HepG2 (cell line): ENCODE results near the gene SPAG5. TPM values are rescaled to one million over a fixed set of nuclear protein-coding genes. Genes with fewer than 3 reads are reported as not detected.

Experiments used
- ARID5B ChIP-seq: IDR thresholded peaks from 2 replicates; pipeline ENCODE4 v1.4.0; 2020; ENCODE audit warnings: mild to moderate bottlenecking, missing genetic modification reagents
- ARNT ChIP-seq: fragments of 450-650 bp; IDR thresholded peaks from 2 replicates; pipeline ENCODE4 v1.6.1; 2017
- CREB1 ChIP-seq, 2 experiments: fragments of 450-650 bp in 1 of 2; IDR thresholded peaks; 2 replicates each; pipeline ENCODE4 v1.6.1; 2016 to 2017; ENCODE audit warnings: control low read depth in 1 of 2, mild to moderate bottlenecking in 1 of 2, missing compliant biosample characterization in 1 of 2, missing genetic modification characterization in 1 of 2
- FOXC1 ChIP-seq: sonication (generic); formaldehyde crosslinking; IDR thresholded peaks from 2 replicates; pipeline ENCODE4 v1.8.0; 2022; ENCODE audit warnings: mild to moderate bottlenecking, missing genetic modification reagents, borderline replicate concordance
- HHEX ChIP-seq: IDR thresholded peaks from 2 replicates; pipeline ENCODE4 v1.6.1; 2016; ENCODE audit warnings: control low read depth
- HIC2 ChIP-seq: sonication (generic); formaldehyde crosslinking; IDR thresholded peaks from 2 replicates; pipeline ENCODE4 v1.9.0; 2022; ENCODE audit warnings: low read depth, missing genetic modification reagents
- HOXA9 ChIP-seq: sonication (generic); formaldehyde crosslinking; IDR thresholded peaks from 2 replicates; pipeline ENCODE4 v1.8.1; 2022; ENCODE audit warnings: missing genetic modification reagents, mild to moderate bottlenecking, moderate library complexity, borderline replicate concordance
- IKZF5 ChIP-seq: IDR thresholded peaks from 2 replicates; pipeline ENCODE4 v1.6.1; 2018; ENCODE audit warnings: missing genetic modification reagents, mild to moderate bottlenecking, missing compliant biosample characterization
- JUND ChIP-seq: sonication (generic); formaldehyde crosslinking; IDR thresholded peaks from 2 replicates; pipeline ENCODE4 v1.8.0; 2022; ENCODE audit warnings: mild to moderate bottlenecking, missing genetic modification reagents
- KLF13 ChIP-seq: sonication (generic); formaldehyde crosslinking; IDR thresholded peaks from 2 replicates; pipeline ENCODE4 v1.4.0; 2020; ENCODE audit warnings: mild to moderate bottlenecking, missing genetic modification reagents
- NAIF1 ChIP-seq: sonication (generic); formaldehyde crosslinking; IDR thresholded peaks from 2 replicates; pipeline ENCODE4 v1.5.0; 2020; ENCODE audit warnings: mild to moderate bottlenecking, missing genetic modification reagents, borderline replicate concordance
- NFYC ChIP-seq: IDR thresholded peaks from 2 replicates; pipeline ENCODE4 v1.6.1; 2016; ENCODE audit warnings: missing genetic modification reagents, missing compliant biosample characterization
- REPIN1 ChIP-seq: sonication (generic); formaldehyde crosslinking; IDR thresholded peaks from 2 replicates; pipeline ENCODE4 v1.8.0; 2022; ENCODE audit warnings: missing genetic modification reagents, low read depth, mild to moderate bottlenecking, borderline replicate concordance
- TBX2 ChIP-seq: sonication (generic); formaldehyde crosslinking; IDR thresholded peaks from 2 replicates; pipeline ENCODE4 v1.5.0; 2020; ENCODE audit warnings: missing genetic modification reagents, mild to moderate bottlenecking, borderline replicate concordance
- THYN1 ChIP-seq: sonication (generic); formaldehyde crosslinking; IDR thresholded peaks from 2 replicates; pipeline ENCODE4 v1.8.1; 2023; ENCODE audit warnings: low read depth, mild to moderate bottlenecking, moderate library complexity, missing genetic modification reagents, borderline replicate concordance
- TOE1 ChIP-seq: sonication (generic); formaldehyde crosslinking; IDR thresholded peaks from 2 replicates; pipeline ENCODE4 v1.4.0; 2020; ENCODE audit warnings: mild to moderate bottlenecking, missing genetic modification reagents
- XRCC5 ChIP-seq: fragments of 200-400 bp; formaldehyde crosslinking; optimal IDR thresholded peaks from 2 replicates; pipeline ENCODE3; 2017; ENCODE audit warnings: mild to moderate bottlenecking, low read length
- ZBTB7B ChIP-seq: sonication (generic); formaldehyde crosslinking; IDR thresholded peaks from 2 replicates; pipeline ENCODE4 v1.4.0; 2020; ENCODE audit warnings: missing genetic modification reagents
- ZFY ChIP-seq: sonication (generic); formaldehyde crosslinking; IDR thresholded peaks from 2 replicates; pipeline ENCODE4 v1.4.0; 2020; ENCODE audit warnings: missing genetic modification reagents
- ZNF317 ChIP-seq: sonication (generic); formaldehyde crosslinking; IDR thresholded peaks from 2 replicates; pipeline ENCODE4 v1.5.0; 2020; ENCODE audit warnings: mild to moderate bottlenecking, missing genetic modification reagents
- ZNF543 ChIP-seq: sonication (generic); formaldehyde crosslinking; IDR thresholded peaks from 2 replicates; pipeline ENCODE4 v1.4.0; 2020; ENCODE audit warnings: mild to moderate bottlenecking, missing genetic modification reagents
- ZNF550 ChIP-seq: sonication (generic); formaldehyde crosslinking; IDR thresholded peaks from 2 replicates; pipeline ENCODE4 v1.4.0; 2020; ENCODE audit warnings: mild to moderate bottlenecking, missing genetic modification reagents, borderline replicate concordance
- ZNF556 ChIP-seq: sonication (generic); formaldehyde crosslinking; IDR thresholded peaks from 2 replicates; pipeline ENCODE4 v1.4.0; 2020; ENCODE audit warnings: mild to moderate bottlenecking, missing genetic modification reagents, borderline replicate concordance
- ZNF678 ChIP-seq: sonication (generic); formaldehyde crosslinking; IDR thresholded peaks from 2 replicates; pipeline ENCODE4 v1.4.0; 2020; ENCODE audit warnings: mild to moderate bottlenecking, missing genetic modification reagents
- polyA plus RNA-seq, 8 experiments: library from polyadenylated mRNA; depleted of rRNA in 3 of 8; stranded (reverse) in 7 of 8; unstranded in 1 of 8; fragments of >200 nt; fragmentation: Illumina TruSeq in 4 of 8; extraction: Trizol in 4 of 8; gene quantifications; 2 replicates each; pipeline versions ENCODE4 v1.2.1 to v1.2.3, GENCODE V29; 2011 to 2016; ENCODE audit warnings: low read depth in 4 of 8, missing spikeins in 1 of 8, mixed read lengths in 1 of 8; ENCODE audit not compliant: insufficient read depth in 1 of 8
- total RNA-seq, 5 experiments: library from RNA; depleted of rRNA; stranded (reverse); fragments of >200 nt; fragmentation: Illumina TruSeq; extraction: Trizol; gene quantifications; 2 replicates each; pipeline ENCODE4 v1.2.3, GENCODE V29; 2016; ENCODE audit warnings: low read depth in 1 of 5

Gene SPAG5
- total and polyA plus RNA-seq, 2 of the 13 experiments (the other 11 are each of a cell fraction or from before 2014, with no cell fraction given) = 41.4 to 98.0 TPM

GRCh38 chr17:28571361-28572122 lies 27.3 kb downstream of the SPAG5 start, which contains the start of gene PIGS (continued):
- TF ChIP-seq HIC2 (CRISPR knock-in tag) = no peak; the same call in 1 of the 2 replicates
- TF ChIP-seq HOXA9 (CRISPR knock-in tag) = no peak
- TF ChIP-seq TOE1 (CRISPR knock-in tag) = no peak
- TF ChIP-seq ZNF556 = no peak
- 0 out of 2 replicates have a peak, but pooled peaks have one; percentile 41 for TF ChIP-seq REPIN1 (CRISPR knock-in tag)
- TF ChIP-seq NFYC = peak; percentile 88
- TF ChIP-seq ZNF317 (CRISPR knock-in tag) = 0 out of 2 replicates have a peak, but pooled peaks have one; percentile 41
- no peak for TF ChIP-seq JUND
- TF ChIP-seq ZNF543 (CRISPR knock-in tag) = 0 out of 2 replicates have a peak, but pooled peaks have one; percentile 15
- no peak for TF ChIP-seq THYN1 (CRISPR knock-in tag)
- TF ChIP-seq TBX2 (CRISPR knock-in tag) = peak; percentile 79; the same call in 1 of the 2 replicates
- 0 out of 2 replicates have a peak, but pooled peaks have one; percentile 25 for TF ChIP-seq IKZF5 (CRISPR knock-in tag)
- no peak for TF ChIP-seq ZNF550 (CRISPR knock-in tag)
- TF ChIP-seq ZFY (CRISPR knock-in tag) = peak; percentile 80
- TF ChIP-seq CREB1 (IDR thresholded peaks at IDR 0.05) = no peak
- no peak; the same call in 1 of the 2 replicates for TF ChIP-seq CREB1 (CRISPR knock-in tag; IDR thresholded peaks at IDR 0.05)
- peak; percentile 47 for TF ChIP-seq FOXC1 (CRISPR knock-in tag)
- no peak for TF ChIP-seq HHEX (CRISPR knock-in tag)
- no peak for TF ChIP-seq KLF13 (CRISPR knock-in tag)
- peak; percentile 60; the same call in 1 of the 2 replicates for TF ChIP-seq NAIF1 (CRISPR knock-in tag)
- TF ChIP-seq XRCC5 = peak; percentile 38
- TF ChIP-seq ARNT = no peak
- peak; percentile 24; the same call in 1 of the 2 replicates for TF ChIP-seq ARID5B (CRISPR knock-in tag)
- 0 out of 2 replicates have a peak, but pooled peaks have one; percentile 45 for TF ChIP-seq ZBTB7B (CRISPR knock-in tag)
- no peak for TF ChIP-seq ZNF678 (CRISPR knock-in tag)
